ENCODE measurements around the gene PTPN21. TPM values are rescaled to one million over a fixed set of nuclear protein-coding genes. Genes with fewer than 3 reads are reported as not detected.

PTPN21 gene
- total and polyA plus RNA-seq, 2 of the 13 experiments (the other 11 are each of a cell fraction or from before 2014, with no cell fraction given), result 2.0 to 3.7 TPM

GRCh38 chr14:88463318-88463717, 91.5 kb downstream of the PTPN21 start:
- H3K36me3 ChIP-seq (replicated peaks in 1 of 2; ENCODE audit: control insufficient read depth in 1 of 2, insufficient read depth in 2 of 2, low read length in 2 of 2), result peaks cover 3 to 5% of the 10 kb centered on the region in 2 experiments; a peak in 3 of 5 replicates
- WGBS (ENCODE audit: low lambda C conversion rate), result 48% methylated on average over 4 of the region's 4 CpGs
- H3K9ac ChIP-seq (ENCODE audit: insufficient read depth, low read depth, low read length), result no peak overlapping the region
- DNase-seq (ENCODE audit: low spot score) (peak; percentile 53), ATAC-seq (peak; percentile 91), FAIRE-seq (no peak)
- no peak overlapping the region for H3K4me3 ChIP-seq (replicated peaks in 1 of 3; ENCODE audit: insufficient read depth in 1 of 3, low read depth in 2 of 3, low read length in 3 of 3)
- H3K4me1 ChIP-seq (ENCODE audit: insufficient read depth, low read length), result peaks cover 15% of the 10 kb centered on the region
- in situ Hi-C loops (cut with HindIII; ENCODE audit: extremely low pct_ligation_motif_present, low pct_unique_long_range_greater_than_20kb) (no loop called here), intact Hi-C loops (cut with micrococcal nuclease; ENCODE audit: unreplicated experiment) (no loop called here)
- H3K27ac ChIP-seq (ENCODE audit: extremely low read length, insufficient read depth, low read length), result no peak overlapping the region
- H3K4me2 ChIP-seq (ENCODE audit: low read depth, low read length), result no peak overlapping the region
- no peaks in the 10 kb centered on the region for H3K27me3 ChIP-seq (ENCODE audit: control insufficient read depth in 1 of 2, insufficient read depth in 2 of 2, low read length in 2 of 2)
- no peaks in the 10 kb centered on the region for H4K20me1 ChIP-seq (ENCODE audit: insufficient read depth, low read length)
- BruUV-seq (replicated peaks), result no TSS peak
- H3K79me2 ChIP-seq (ENCODE audit: insufficient read depth, low read length), result no peaks in the 10 kb centered on the region
- H2AFZ ChIP-seq (ENCODE audit: low read length), result no peak overlapping the region
- ChIA-PET POLR2A (no interaction called here), CTCF (ENCODE audit: low intra/inter-chr PET ratio, low total read pairs) (no interaction called here)
- no peaks in the 10 kb centered on the region for H3K9me3 ChIP-seq (ENCODE audit: low read length)
- TF ChIP-seq ZNF317 (CRISPR knock-in tag; IDR thresholded peaks at IDR 0.05) (no peak), PAXIP1 (CRISPR knock-in tag; conservative IDR thresholded peaks at IDR 0.05) (0 out of 2 replicates have a peak, but pooled peaks have one; percentile 24), ARID3A (IDR thresholded peaks at IDR 0.05; ENCODE audit: low read depth, low read length) (0 out of 2 replicates have a peak, but pooled peaks have one; percentile 20), STAG1 (CRISPR knock-in tag; IDR thresholded peaks at IDR 0.05) (0 out of 2 replicates have a peak, but pooled peaks have one; percentile 25), SOX6 (IDR thresholded peaks at IDR 0.05) (no peak), SOX6 (CRISPR knock-in tag; IDR thresholded peaks at IDR 0.05) (0 out of 2 replicates have a peak, but pooled peaks have one; percentile 17), ZBTB39 (CRISPR knock-in tag; IDR thresholded peaks at IDR 0.05) (0 out of 2 replicates have a peak, but pooled peaks have one; percentile 61), CTCF (CRISPR knock-in tag; IDR thresholded peaks at IDR 0.05) (peak; percentile 57), ZFP90 (CRISPR knock-in tag; IDR thresholded peaks at IDR 0.05; ENCODE audit: borderline replicate concordance) (no peak), ZNF12 (CRISPR knock-in tag; IDR thresholded peaks at IDR 0.05) (peak; percentile 51; the same call in 1 of the 2 replicates), NFE2 (CRISPR knock-in tag; IDR thresholded peaks at IDR 0.05) (no peak), ZNF546 (CRISPR knock-in tag; conservative IDR thresholded peaks at IDR 0.05) (no peak), ZNF781 (CRISPR knock-in tag; IDR thresholded peaks at IDR 0.05; ENCODE audit: borderline replicate concordance, not compliant biosample characterization) (no peak)
